Activated CD4-positive, alpha-beta T cell treated with anti-CD3 and anti-CD28 coated beads for 1 hour (primary cell): ENCODE measurements around the gene ETHE1.

Experiments used
- DNase-seq: peaks from one replicate; pipeline ENCODE4 v3.0.0-alpha.2; 2020

The ETHE1 gene

GRCh38 chr19:43526884-43527859, at the start of gene ETHE1:
Gene ETHE1 (minus strand): TSS chr19:43527201. CDS start chr19:43527177, 24 bp downstream.
- peak; percentile 51 for DNase-seq

GRCh38 chr19:43575955-43576878, 49.2 kb upstream of the ETHE1 start:
- DNase-seq: no peak

GRCh38 chr19:43575156-43575950, 48.4 kb upstream of the ETHE1 start, which contains the start of the genes PINLYP and XRCC1:
Gene PINLYP (plus strand): TSS chr19:43575801. CDS start chr19:43577192, 1,391 bp downstream.
Gene XRCC1 (minus strand): TSS chr19:43575527. CDS start chr19:43575458, 69 bp downstream.
- peak; percentile 89 for DNase-seq

GRCh38 chr19:43574424-43575155, 47.6 kb upstream of the ETHE1 start:
- DNase-seq: no peak

- no peak for DNase-seq
Observed at GRCh38 chr19:43572171-43572588, 45.2 kb upstream of the ETHE1 start.

- no peak for DNase-seq
Observed at GRCh38 chr19:43570174-43570791, 43.3 kb upstream of the ETHE1 start.

GRCh38 chr19:43569657-43570056, 42.7 kb upstream of the ETHE1 start:
- no peak for DNase-seq

- no peak for DNase-seq
Observed at GRCh38 chr19:43564800-43565199, 37.8 kb upstream of the ETHE1 start.

- no peak for DNase-seq
Observed at GRCh38 chr19:43563816-43564457, 36.9 kb upstream of the ETHE1 start.

- DNase-seq: peak; percentile 62
Observed at GRCh38 chr19:43562698-43563241, 35.8 kb upstream of the ETHE1 start.

- no peak for DNase-seq
Observed at GRCh38 chr19:43562226-43562697, 35.3 kb upstream of the ETHE1 start.

GRCh38 chr19:43561139-43561970, 34.4 kb upstream of the ETHE1 start:
- no peak for DNase-seq

GRCh38 chr19:43560687-43561086, 33.7 kb upstream of the ETHE1 start:
- DNase-seq: no peak

GRCh38 chr19:43555185-43555770, 28.3 kb upstream of the ETHE1 start:
- DNase-seq: peak; percentile 70

- DNase-seq: no peak
Observed at GRCh38 chr19:43554317-43554895, 27.4 kb upstream of the ETHE1 start.

GRCh38 chr19:43553656-43554055, 26.7 kb upstream of the ETHE1 start:
- no peak for DNase-seq

GRCh38 chr19:43552616-43553015, 25.6 kb upstream of the ETHE1 start:
- no peak for DNase-seq

- no peak for DNase-seq
Observed at GRCh38 chr19:43552198-43552450, 25.1 kb upstream of the ETHE1 start.
